ENCODE data around the gene RPS25.

- TF ChIP-seq, protein P1, sequence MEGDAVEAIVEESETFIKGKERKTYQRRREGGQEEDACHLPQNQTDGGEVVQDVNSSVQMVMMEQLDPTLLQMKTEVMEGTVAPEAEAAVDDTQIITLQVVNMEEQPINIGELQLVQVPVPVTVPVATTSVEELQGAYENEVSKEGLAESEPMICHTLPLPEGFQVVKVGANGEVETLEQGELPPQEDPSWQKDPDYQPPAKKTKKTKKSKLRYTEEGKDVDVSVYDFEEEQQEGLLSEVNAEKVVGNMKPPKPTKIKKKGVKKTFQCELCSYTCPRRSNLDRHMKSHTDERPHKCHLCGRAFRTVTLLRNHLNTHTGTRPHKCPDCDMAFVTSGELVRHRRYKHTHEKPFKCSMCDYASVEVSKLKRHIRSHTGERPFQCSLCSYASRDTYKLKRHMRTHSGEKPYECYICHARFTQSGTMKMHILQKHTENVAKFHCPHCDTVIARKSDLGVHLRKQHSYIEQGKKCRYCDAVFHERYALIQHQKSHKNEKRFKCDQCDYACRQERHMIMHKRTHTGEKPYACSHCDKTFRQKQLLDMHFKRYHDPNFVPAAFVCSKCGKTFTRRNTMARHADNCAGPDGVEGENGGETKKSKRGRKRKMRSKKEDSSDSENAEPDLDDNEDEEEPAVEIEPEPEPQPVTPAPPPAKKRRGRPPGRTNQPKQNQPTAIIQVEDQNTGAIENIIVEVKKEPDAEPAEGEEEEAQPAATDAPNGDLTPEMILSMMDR (IDR thresholded peaks at IDR 0.05): no peak
- TF ChIP-seq POLR2A (IDR thresholded peaks at IDR 0.05): no peak
Measured at GRCh38 chr11:118988280-118988679, 29.9 kb downstream of the RPS25 start.

All from right lobe of liver (tissue), 4 donors.